Heart left ventricle (tissue), 16 donors: ENCODE results near the gene BTBD8. TPM values are rescaled to one million over a fixed set of nuclear protein-coding genes. Genes with fewer than 3 reads are reported as not detected.

ENCODE experiments used
- ATAC-seq, 4 donors: fragments of 200-7000 bp; cut with Tn5 transposase; one replicate each; pipeline ENCODE4 v1.9.1; 2020 to 2022; ENCODE audit warnings: moderate library complexity in 4 of 4, mild to moderate bottlenecking in 3 of 4, moderate number of reproducible peaks in 1 of 4
- DNase-seq, 5 donors: peaks; one replicate each; pipeline ENCODE4 v3.0.0-alpha.2; 2020
- H3K27ac ChIP-seq, 12 donors: fragments of 200-600 bp; sonication (generic) in 4 of 12; one replicate each; pipeline versions ENCODE4 v1.5.0 to v1.8.0; 2016 to 2022; ENCODE audit warnings: mild to moderate bottlenecking in 2 of 12
- H3K27me3 ChIP-seq, 9 donors: fragments of 200-600 bp; sonication (generic) in 2 of 9; one replicate each; pipeline versions ENCODE4 v1.5.1 to v1.8.0; 2016 to 2022; ENCODE audit warnings: mild to moderate bottlenecking in 3 of 9
- H3K36me3 ChIP-seq, 9 donors: fragments of 200-600 bp; sonication (generic) in 2 of 9; one replicate each; pipeline versions ENCODE4 v1.5.0 to v1.8.0; 2018 to 2022; ENCODE audit warnings: mild to moderate bottlenecking in 2 of 9
- H3K4me1 ChIP-seq, 12 donors: fragments of 200-600 bp; sonication (generic) in 4 of 12; one replicate each; pipeline versions ENCODE4 v1.5.0 to v1.8.0; 2016 to 2022; ENCODE audit warnings: mild to moderate bottlenecking in 3 of 12
- H3K4me3 ChIP-seq, 12 donors: fragments of 200-600 bp; sonication (generic) in 4 of 12; one replicate each; pipeline versions ENCODE4 v1.5.0 to v1.8.0; 2017 to 2022; ENCODE audit warnings: mild to moderate bottlenecking in 9 of 12, moderate library complexity in 4 of 12
- H3K9me3 ChIP-seq, 12 donors: fragments of 200-600 bp; sonication (generic) in 4 of 12; one replicate each; pipeline versions ENCODE4 v1.5.0 to v1.8.0; 2016 to 2022; ENCODE audit warnings: mild to moderate bottlenecking in 1 of 12
- CTCF ChIP-seq, 12 donors: fragments of 200-600 bp; sonication (generic) in 4 of 12; IDR thresholded peaks; one replicate each; pipeline versions ENCODE4 v1.5.0 to v1.8.0; 2018 to 2022; ENCODE audit warnings: antibody characterized with exemption in 12 of 12, mild to moderate bottlenecking in 5 of 12
- POLR2A ChIP-seq, 2 donors: fragments of 450-650 bp; IDR thresholded peaks; one replicate each; pipeline ENCODE4 v1.6.1; 2017; ENCODE audit warnings: antibody characterized with exemption in 2 of 2, mild to moderate bottlenecking in 2 of 2, moderate library complexity in 2 of 2
- WGBS, 4 donors: extraction: QIAGEN DNeasy Blood & Tissue Kit in 2 of 4; methylation state at CpG; one replicate each; pipeline versions ENCODE4 v1.1.5 to v1.1.7; 2013 to 2018; 5-methylcytosine and 5-hydroxymethylcytosine counted together
- intact Hi-C, 10 donors: fragments of 100-400 bp; cut with DNase I; formaldehyde crosslinking; loops; one replicate each; pipeline versions ENCODE4 v1.11.1 to v1.14.2; 2022
- polyA plus RNA-seq, 2 donors: library from polyadenylated mRNA; stranded (reverse); fragments of 200-250 nt; gene quantifications; one replicate each; pipeline ENCODE4 v1.2.3, GENCODE V29; 2013
- total RNA-seq, 9 donors: library from RNA; depleted of rRNA in 2 of 9; stranded (reverse); fragments of >200 nt in 2 of 9; fragmentation: NEBNext Ultra II Directional in 3 of 9; extraction: Animal tissue kit (Norgen Biotek cat#: 25700) in 3 of 9; gene quantifications; one replicate each; pipeline versions ENCODE4 v1.1.0 to v1.2.4, GENCODE V29; 2016 to 2023
- donor health status: ischemic (EF 13 %, LVEDD 7.1; RV severe dilation, severe dysfunction).
- donor health status: healthy with polysubstance abuse.
- donor health status: DM: no; HTN: yes; CAD: no.
- donor health status: DM: no; HTN: no; CAD: no.
- donor health status: ischemic (EF 25% LVEDD 6.9; RV normal size, moderate dysfunction).
- donor health status: ischemic (EF 25% LVEDD 5.7; RV mildly dilated, moderate dysfunction).
- donor health status: healthy.
- donor health status: DM: yes; HTN: yes; CAD: no.
- donor health status: ischemic (EF 35%, LVEDD 5.7; RV mildly dilated, moderate dysfunction).
- donor health status: nonischemic (EF 11% LVEDD 7.7; RV severe dilation, severe dysfunction).
- donor health status: DM: yes; HTN: yes; CAD: no.
- donor health status: PGD.
- donor health status: ischemic (EF 29% LVEDD 5.4; RV normal size, mild dysfunction).
- donor health status: nonischemic (EF 23%, LVEDD 6.1; RV moderate dilation, normal function).

BTBD8 gene
- total and polyA plus RNA-seq, 11 donors: 0.67 to 7.7 (median 3.6) TPM

GRCh38 chr1:92165389-92165788, 85.2 kb downstream of the BTBD8 start:
- intact Hi-C loops: no loop called here
- Histone ChIP-seq H3K9me3 (peaks cover 0 to 6% (median 0%) of the 10 kb centered on the region in 12 donors), H3K4me1 (no peaks in the 10 kb centered on the region), H3K27me3 (no peaks in the 10 kb centered on the region), H3K4me3 (no peak overlapping the region), H3K36me3 (peaks cover 0 to 27% (median 0%) of the 10 kb centered on the region in 9 donors), H3K27ac (no peak overlapping the region)
- TF ChIP-seq CTCF (IDR thresholded peaks at IDR 0.05) (no peak), POLR2A (IDR thresholded peaks at IDR 0.05) (no peak)
- DNase-seq: no peak
- ATAC-seq: no peak
- WGBS, 4 donors: 86 to 100% (median 92%) methylated on average over 1 of the region's 1 CpG

- Histone ChIP-seq H3K36me3 (peaks cover 0 to 31% (median 0%) of the 10 kb centered on the region in 9 donors), H3K4me1 (no peaks in the 10 kb centered on the region), H3K27ac (no peak overlapping the region), H3K9me3 (no peaks in the 10 kb centered on the region), H3K4me3 (no peak overlapping the region), H3K27me3 (no peaks in the 10 kb centered on the region)
- intact Hi-C loops: no loop called here
- TF ChIP-seq CTCF (IDR thresholded peaks at IDR 0.05): no peak
- no peak for TF ChIP-seq POLR2A (IDR thresholded peaks at IDR 0.05)
- DNase-seq (no peak), ATAC-seq (no peak)
- WGBS, 4 donors: 68 to 87% (median 84%) methylated on average over 1 of the region's 1 CpG
Measured at GRCh38 chr1:92167151-92167550, 87.0 kb downstream of the BTBD8 start.

GRCh38 chr1:92168657-92169056, 88.5 kb downstream of the BTBD8 start:
- TF ChIP-seq POLR2A (IDR thresholded peaks at IDR 0.05): no peak
- TF ChIP-seq CTCF (IDR thresholded peaks at IDR 0.05): no peak
- Histone ChIP-seq H3K36me3 (peaks cover 0 to 27% (median 0%) of the 10 kb centered on the region in 9 donors), H3K4me3 (no peak overlapping the region), H3K27me3 (no peaks in the 10 kb centered on the region), H3K4me1 (no peaks in the 10 kb centered on the region), H3K9me3 (no peaks in the 10 kb centered on the region), H3K27ac (no peak overlapping the region)
- WGBS, 4 donors: 78 to 83% (median 80%) methylated on average over 5 of the region's 5 CpGs
- no peak for ATAC-seq
- intact Hi-C loops: no loop called here
- DNase-seq: no peak

- intact Hi-C loops: no loop called here
- H3K36me3 ChIP-seq: peaks cover 0 to 27% (median 0%) of the 10 kb centered on the region in 9 donors
Measured at GRCh38 chr1:92169214-92170005, 89.3 kb downstream of the BTBD8 start.

More at GRCh38 chr1:92169214-92170005, 89.3 kb downstream of the BTBD8 start:
- TF ChIP-seq CTCF (IDR thresholded peaks at IDR 0.05) (no peak), POLR2A (IDR thresholded peaks at IDR 0.05) (no peak)
- Histone ChIP-seq H3K27ac (no peak overlapping the region), H3K4me3 (no peak overlapping the region), H3K27me3 (no peaks in the 10 kb centered on the region), H3K4me1 (no peaks in the 10 kb centered on the region), H3K9me3 (no peaks in the 10 kb centered on the region)
- DNase-seq (no peak), ATAC-seq (no peak)
- 98 to 99% (median 98%) methylated on average over 2 of the region's 2 CpGs for WGBS, 4 donors
